ENCODE data around the gene DUSP3. TPM values are rescaled to one million over a fixed set of nuclear protein-coding genes. Genes with fewer than 3 reads are reported as not detected.

The DUSP3 gene
- total RNA-seq, 2 experiments from 2014 or later: 9.0 to 9.8 TPM

DNA sequence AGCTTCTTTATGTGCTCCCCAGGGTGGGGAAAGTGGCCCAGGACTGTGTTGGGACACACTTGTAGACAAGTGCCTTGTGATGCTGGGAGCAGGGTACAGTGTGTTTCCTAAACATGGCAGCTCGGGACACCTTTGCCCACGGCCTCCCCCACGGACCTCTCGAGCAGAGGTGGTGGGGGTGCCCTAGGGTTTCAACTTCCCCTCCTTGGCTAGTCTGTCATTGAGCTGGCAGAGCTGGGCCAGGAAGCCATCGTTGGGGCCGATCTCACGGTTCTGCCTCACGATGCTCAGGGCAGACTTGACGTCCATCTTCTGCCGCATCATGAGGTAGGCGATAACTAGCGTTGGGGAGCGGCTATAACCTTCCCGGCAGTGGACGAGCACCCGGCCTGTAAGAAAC, 9.4 kb downstream of the DUSP3 start:
- TF ChIP-seq, protein P1, sequence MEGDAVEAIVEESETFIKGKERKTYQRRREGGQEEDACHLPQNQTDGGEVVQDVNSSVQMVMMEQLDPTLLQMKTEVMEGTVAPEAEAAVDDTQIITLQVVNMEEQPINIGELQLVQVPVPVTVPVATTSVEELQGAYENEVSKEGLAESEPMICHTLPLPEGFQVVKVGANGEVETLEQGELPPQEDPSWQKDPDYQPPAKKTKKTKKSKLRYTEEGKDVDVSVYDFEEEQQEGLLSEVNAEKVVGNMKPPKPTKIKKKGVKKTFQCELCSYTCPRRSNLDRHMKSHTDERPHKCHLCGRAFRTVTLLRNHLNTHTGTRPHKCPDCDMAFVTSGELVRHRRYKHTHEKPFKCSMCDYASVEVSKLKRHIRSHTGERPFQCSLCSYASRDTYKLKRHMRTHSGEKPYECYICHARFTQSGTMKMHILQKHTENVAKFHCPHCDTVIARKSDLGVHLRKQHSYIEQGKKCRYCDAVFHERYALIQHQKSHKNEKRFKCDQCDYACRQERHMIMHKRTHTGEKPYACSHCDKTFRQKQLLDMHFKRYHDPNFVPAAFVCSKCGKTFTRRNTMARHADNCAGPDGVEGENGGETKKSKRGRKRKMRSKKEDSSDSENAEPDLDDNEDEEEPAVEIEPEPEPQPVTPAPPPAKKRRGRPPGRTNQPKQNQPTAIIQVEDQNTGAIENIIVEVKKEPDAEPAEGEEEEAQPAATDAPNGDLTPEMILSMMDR (conservative IDR thresholded peaks at IDR 0.05; ENCODE audit: low read length): no peak
- TF ChIP-seq EZH2phosphoT487 (IDR thresholded peaks at IDR 0.05; ENCODE audit: borderline replicate concordance, low read depth, low read length): no peak
- H2AFZ ChIP-seq (ENCODE audit: low read length): no peak overlapping the region
- H3K36me3 ChIP-seq (ENCODE audit: insufficient read depth, low read length): no peaks in the 10 kb centered on the region
- H4K20me1 ChIP-seq (ENCODE audit: insufficient read depth, low read length): no peaks in the 10 kb centered on the region
- H3K9me2 ChIP-seq (ENCODE audit: insufficient read depth, low read length): no peaks in the 10 kb centered on the region
- CTCF ChIA-PET (ENCODE audit: unreplicated experiment): no interaction called here
- intact Hi-C loops (cut with micrococcal nuclease; ENCODE audit: unreplicated experiment): no loop called here
- H3K4me2 ChIP-seq (ENCODE audit: low read length): no peak overlapping the region
- POLR2A ChIA-PET: no interaction called here
- H3K79me2 ChIP-seq (ENCODE audit: insufficient read depth, low read depth, low read length): no peaks in the 10 kb centered on the region
- H3K4me3 ChIP-seq (ENCODE audit: low read depth, low read length, poor library complexity, severe bottlenecking): no peak overlapping the region
- H3K4me1 ChIP-seq (ENCODE audit: insufficient read depth, low read length, poor library complexity, severe bottlenecking): peaks cover 13% of the 10 kb centered on the region
- H3K9me3 ChIP-seq (ENCODE audit: low read length): no peaks in the 10 kb centered on the region
- no peak for DNase-seq (ENCODE audit: low spot score)
- BruUV-seq (replicated peaks): no TSS peak
- no peak overlapping the region for H3K27ac ChIP-seq (ENCODE audit: low read depth, low read length, poor library complexity, severe bottlenecking)

DNA sequence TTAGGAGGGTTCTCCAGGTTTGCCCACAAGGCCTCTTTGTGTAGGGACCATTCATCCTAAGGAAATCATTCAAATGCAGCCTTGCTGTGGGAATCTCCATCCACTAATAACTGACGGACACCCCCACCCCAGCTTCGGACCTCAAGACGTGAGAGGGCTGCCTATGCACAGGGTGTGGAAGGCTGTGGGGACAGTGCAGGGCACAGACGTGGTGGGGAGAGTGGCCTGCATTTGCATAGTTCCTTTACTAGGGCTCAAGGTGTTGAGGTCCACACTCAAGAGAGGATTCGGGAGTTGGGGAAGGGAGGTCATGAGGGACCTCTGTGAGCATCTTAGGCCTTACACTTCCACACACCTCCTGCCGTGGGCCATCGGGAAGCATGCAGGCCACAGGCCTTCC, 9.8 kb downstream of the DUSP3 start:
- H4K20me1 ChIP-seq (ENCODE audit: insufficient read depth, low read length): no peaks in the 10 kb centered on the region
- intact Hi-C loops (cut with micrococcal nuclease; ENCODE audit: unreplicated experiment): no loop called here
- H3K27ac ChIP-seq (ENCODE audit: low read depth, low read length, poor library complexity, severe bottlenecking): no peak overlapping the region
- no peaks in the 10 kb centered on the region for H3K9me2 ChIP-seq (ENCODE audit: insufficient read depth, low read length)
- no peaks in the 10 kb centered on the region for H3K9me3 ChIP-seq (ENCODE audit: low read length)
- no peak for TF ChIP-seq EZH2phosphoT487 (IDR thresholded peaks at IDR 0.05; ENCODE audit: borderline replicate concordance, low read depth, low read length)
- TF ChIP-seq, protein P1 (conservative IDR thresholded peaks at IDR 0.05; ENCODE audit: low read length): no peak
- H3K36me3 ChIP-seq (ENCODE audit: insufficient read depth, low read length): no peaks in the 10 kb centered on the region
- BruUV-seq (replicated peaks): no TSS peak
- H3K4me1 ChIP-seq (ENCODE audit: insufficient read depth, low read length, poor library complexity, severe bottlenecking): peaks cover 13% of the 10 kb centered on the region
- no peak overlapping the region for H2AFZ ChIP-seq (ENCODE audit: low read length)
- peak overlapping the region; percentile 31; the same call in 1 of the 2 replicates for H3K4me2 ChIP-seq (ENCODE audit: low read length)
- POLR2A ChIA-PET: no interaction called here
- no peak overlapping the region for H3K4me3 ChIP-seq (ENCODE audit: low read depth, low read length, poor library complexity, severe bottlenecking)
- no peak for DNase-seq (ENCODE audit: low spot score)
- H3K79me2 ChIP-seq (ENCODE audit: insufficient read depth, low read depth, low read length): no peaks in the 10 kb centered on the region
- CTCF ChIA-PET (ENCODE audit: unreplicated experiment): no interaction called here

DNA sequence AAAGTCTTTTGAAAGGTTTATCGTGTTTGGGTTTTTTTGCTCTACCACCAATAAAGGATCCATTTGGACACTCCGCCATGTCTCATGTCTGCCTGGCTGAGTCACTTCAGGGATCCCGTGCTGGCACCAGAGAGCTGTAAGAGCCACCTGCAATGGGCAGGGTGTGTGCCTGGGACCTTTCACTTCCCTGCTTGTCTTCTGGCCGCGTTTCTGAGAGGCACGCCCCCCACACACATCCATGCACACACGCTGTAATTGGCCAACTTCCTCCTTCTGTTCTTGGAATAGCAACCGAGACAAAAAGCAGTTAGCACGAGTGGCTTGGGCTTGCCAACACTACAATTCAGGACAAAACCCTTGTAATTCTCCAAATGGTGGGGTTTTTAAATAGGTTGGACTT, 10.4 kb downstream of the DUSP3 start:
- H3K27ac ChIP-seq (ENCODE audit: low read depth, low read length, poor library complexity, severe bottlenecking): no peak overlapping the region
- ChIA-PET POLR2A (no interaction called here), CTCF (ENCODE audit: unreplicated experiment) (no interaction called here)
- H2AFZ ChIP-seq (ENCODE audit: low read length): no peak overlapping the region
- no peaks in the 10 kb centered on the region for H3K79me2 ChIP-seq (ENCODE audit: insufficient read depth, low read depth, low read length)
- H3K9me2 ChIP-seq (ENCODE audit: insufficient read depth, low read length): no peaks in the 10 kb centered on the region
- peaks cover 13% of the 10 kb centered on the region for H3K4me1 ChIP-seq (ENCODE audit: insufficient read depth, low read length, poor library complexity, severe bottlenecking)
- intact Hi-C loops (cut with micrococcal nuclease; ENCODE audit: unreplicated experiment): no loop called here
- no TSS peak for BruUV-seq (replicated peaks)
- DNase-seq (ENCODE audit: low spot score): peak; percentile 58
- no peaks in the 10 kb centered on the region for H3K9me3 ChIP-seq (ENCODE audit: low read length)
- H3K36me3 ChIP-seq (ENCODE audit: insufficient read depth, low read length): no peaks in the 10 kb centered on the region
- H3K4me2 ChIP-seq (ENCODE audit: low read length): peak overlapping the region; percentile 31
- H3K4me3 ChIP-seq (ENCODE audit: low read depth, low read length, poor library complexity, severe bottlenecking): no peak overlapping the region
- no peaks in the 10 kb centered on the region for H4K20me1 ChIP-seq (ENCODE audit: insufficient read depth, low read length)
- no peak for TF ChIP-seq EZH2phosphoT487 (IDR thresholded peaks at IDR 0.05; ENCODE audit: borderline replicate concordance, low read depth, low read length)
